OCI-LY7 (cell line): ENCODE measurements around the gene SIGLEC9.

Experiments used
- EZH2phosphoT487 ChIP-seq: fragments of 200-600 bp; sonication (generic); IDR thresholded peaks from 2 replicates; pipeline ENCODE4 v1.6.1; 2018; ENCODE audit warnings: low read depth, borderline replicate concordance, mild to moderate bottlenecking, mixed run types, antibody characterized with exemption, low read length, moderate library complexity, mixed read lengths
- TF ChIP-seq, protein P1 (sequence below): fragments of 200-600 bp; sonication (generic); conservative IDR thresholded peaks from 2 replicates; pipeline ENCODE4 v1.5.1; 2014; ENCODE audit warnings: mild to moderate bottlenecking, antibody characterized with exemption, low read length, moderate library complexity, mixed read lengths

DNA sequence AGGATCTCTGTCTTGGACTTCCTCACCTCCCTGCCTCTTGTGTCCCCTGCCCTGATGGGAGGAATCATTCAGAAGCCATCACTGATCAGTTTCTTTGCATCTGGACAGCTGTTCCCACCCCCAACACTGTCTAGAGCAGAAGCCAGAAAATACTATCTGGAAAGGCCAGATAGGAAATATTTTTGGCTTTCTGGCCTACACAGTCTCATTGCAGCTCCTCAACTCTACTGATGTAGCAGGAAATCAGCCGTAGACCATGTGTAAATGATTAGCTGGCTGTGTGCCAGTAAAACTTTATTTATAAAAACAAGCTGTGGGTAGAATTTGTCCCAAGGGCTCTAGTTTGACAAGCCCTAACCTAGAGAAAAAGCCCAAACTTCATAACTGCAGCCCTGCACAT is 23.0 kb downstream of the SIGLEC9 start:
- TF ChIP-seq, protein P1, sequence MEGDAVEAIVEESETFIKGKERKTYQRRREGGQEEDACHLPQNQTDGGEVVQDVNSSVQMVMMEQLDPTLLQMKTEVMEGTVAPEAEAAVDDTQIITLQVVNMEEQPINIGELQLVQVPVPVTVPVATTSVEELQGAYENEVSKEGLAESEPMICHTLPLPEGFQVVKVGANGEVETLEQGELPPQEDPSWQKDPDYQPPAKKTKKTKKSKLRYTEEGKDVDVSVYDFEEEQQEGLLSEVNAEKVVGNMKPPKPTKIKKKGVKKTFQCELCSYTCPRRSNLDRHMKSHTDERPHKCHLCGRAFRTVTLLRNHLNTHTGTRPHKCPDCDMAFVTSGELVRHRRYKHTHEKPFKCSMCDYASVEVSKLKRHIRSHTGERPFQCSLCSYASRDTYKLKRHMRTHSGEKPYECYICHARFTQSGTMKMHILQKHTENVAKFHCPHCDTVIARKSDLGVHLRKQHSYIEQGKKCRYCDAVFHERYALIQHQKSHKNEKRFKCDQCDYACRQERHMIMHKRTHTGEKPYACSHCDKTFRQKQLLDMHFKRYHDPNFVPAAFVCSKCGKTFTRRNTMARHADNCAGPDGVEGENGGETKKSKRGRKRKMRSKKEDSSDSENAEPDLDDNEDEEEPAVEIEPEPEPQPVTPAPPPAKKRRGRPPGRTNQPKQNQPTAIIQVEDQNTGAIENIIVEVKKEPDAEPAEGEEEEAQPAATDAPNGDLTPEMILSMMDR, result no peak
- no peak for TF ChIP-seq EZH2phosphoT487
